ENCODE data around the gene TIAM1.

Gene TIAM1, protein sequence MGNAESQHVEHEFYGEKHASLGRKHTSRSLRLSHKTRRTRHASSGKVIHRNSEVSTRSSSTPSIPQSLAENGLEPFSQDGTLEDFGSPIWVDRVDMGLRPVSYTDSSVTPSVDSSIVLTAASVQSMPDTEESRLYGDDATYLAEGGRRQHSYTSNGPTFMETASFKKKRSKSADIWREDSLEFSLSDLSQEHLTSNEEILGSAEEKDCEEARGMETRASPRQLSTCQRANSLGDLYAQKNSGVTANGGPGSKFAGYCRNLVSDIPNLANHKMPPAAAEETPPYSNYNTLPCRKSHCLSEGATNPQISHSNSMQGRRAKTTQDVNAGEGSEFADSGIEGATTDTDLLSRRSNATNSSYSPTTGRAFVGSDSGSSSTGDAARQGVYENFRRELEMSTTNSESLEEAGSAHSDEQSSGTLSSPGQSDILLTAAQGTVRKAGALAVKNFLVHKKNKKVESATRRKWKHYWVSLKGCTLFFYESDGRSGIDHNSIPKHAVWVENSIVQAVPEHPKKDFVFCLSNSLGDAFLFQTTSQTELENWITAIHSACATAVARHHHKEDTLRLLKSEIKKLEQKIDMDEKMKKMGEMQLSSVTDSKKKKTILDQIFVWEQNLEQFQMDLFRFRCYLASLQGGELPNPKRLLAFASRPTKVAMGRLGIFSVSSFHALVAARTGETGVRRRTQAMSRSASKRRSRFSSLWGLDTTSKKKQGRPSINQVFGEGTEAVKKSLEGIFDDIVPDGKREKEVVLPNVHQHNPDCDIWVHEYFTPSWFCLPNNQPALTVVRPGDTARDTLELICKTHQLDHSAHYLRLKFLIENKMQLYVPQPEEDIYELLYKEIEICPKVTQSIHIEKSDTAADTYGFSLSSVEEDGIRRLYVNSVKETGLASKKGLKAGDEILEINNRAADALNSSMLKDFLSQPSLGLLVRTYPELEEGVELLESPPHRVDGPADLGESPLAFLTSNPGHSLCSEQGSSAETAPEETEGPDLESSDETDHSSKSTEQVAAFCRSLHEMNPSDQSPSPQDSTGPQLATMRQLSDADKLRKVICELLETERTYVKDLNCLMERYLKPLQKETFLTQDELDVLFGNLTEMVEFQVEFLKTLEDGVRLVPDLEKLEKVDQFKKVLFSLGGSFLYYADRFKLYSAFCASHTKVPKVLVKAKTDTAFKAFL (N-terminal part only)

DNA sequence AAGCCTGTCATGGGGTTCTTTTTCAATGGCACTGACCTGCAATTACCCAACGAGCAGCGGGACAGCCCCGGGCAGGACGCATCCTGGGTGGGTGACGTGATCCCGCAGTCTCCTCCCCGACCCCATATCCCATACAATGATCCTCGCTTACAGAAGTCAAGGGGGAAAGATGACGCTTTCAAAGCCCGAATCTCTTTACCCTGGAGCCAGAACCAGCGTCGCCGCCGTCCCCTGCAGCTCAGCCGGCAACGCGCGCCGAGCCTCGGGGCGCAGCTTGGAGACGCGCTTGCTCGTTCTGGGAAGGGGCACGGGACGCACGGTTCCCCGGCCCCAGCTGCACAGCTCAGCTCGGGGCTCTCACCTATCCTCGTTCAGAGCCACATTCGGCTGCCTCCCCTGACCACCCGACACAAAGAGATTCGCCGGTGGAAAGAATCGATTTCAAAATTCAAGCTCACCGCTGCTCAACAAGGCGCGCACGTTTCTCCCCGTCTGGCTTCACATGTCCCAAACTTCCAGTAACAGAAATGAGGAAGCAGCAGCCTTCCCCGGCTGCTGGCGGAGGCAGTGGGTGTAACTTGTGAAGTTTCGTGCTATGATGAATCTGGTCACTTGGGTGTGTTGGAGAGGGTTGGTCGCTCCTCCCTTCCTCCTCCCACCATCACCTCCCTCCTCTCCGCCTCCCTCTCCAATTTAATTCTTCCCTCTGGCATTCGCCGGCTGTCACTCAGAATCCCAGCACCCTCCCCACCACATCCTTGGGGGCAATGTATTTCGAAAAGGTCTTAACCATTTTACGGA is at the start of gene TIAM1:
TIAM1 (minus strand) TSS at position 582 of the 801 bp plus-strand sequence. CDS start 77,289 bp downstream, outside the sequence.
- peak; percentile 26 to 32 for DNase-seq

DNA sequence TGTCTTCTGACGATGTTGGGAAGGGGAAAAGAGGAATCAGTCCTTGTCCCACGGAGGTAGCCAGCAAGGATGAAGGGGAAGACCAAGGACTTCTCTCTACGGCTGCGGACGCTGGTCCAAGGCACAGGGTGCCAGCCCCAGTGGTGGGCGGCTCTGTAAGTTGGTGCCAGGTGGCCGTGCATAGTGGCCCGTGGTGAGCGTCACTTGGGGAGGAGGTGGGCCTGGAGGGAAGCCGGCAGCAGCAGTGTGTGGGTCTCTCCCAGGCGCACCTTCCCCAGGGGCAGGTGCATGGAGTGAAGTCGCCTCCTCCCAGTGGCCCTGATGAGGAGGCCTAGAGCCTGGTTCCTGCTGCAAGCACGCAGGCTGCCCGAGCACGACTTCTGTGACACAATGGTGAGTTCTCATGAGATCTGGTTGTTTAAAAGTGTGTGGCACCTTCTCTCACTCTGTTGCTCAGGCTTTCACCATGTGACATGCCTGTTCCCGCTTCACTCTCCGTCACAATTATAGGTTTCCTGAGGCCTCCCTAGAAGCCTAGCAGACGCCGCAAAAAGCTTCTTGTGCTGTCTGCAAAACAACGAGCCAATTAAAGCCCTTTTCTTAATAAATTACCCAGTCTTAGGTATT is 43.6 kb upstream of the TIAM1 start:
- DNase-seq, result no peak

DNA sequence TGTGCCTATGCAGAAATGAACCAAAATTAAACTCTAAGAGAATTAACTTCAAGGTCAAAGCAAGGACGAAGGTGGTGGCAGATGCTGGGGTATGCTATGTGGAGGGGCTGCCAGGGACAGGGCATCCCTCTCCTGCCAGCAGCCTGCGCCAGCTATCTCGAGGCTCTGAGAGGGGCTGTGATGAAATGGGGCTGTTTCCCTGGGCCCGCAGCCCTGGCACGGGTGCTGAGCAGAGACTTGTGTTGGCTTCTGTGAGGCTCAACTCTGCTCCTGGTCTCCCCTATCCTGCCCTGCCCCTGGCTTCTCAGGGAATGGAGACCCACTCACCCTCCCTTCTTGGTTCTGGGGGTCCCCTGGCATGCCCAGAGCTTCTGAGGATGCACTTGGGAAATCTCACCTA is 41.9 kb upstream of the TIAM1 start:
- DNase-seq, result no peak

DNA sequence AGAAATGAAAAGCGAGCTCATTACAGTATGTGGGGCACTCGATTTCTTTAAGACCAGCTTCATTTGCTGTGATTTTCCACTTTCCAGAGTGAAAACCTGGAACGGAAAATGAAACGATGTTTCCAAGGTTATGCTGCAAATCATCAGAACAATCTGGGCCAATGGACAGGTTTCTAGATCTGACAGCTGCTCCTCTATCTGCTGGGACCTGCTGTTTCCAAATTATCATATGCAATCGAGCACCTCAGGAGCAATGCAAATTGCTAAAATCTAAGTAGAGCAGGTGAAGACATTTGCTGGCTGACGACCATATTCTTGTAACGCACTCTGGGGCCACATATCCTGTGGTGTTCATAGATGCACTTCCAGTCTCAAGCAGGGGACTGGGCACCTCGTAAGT is 39.7 kb upstream of the TIAM1 start:
- no peak for DNase-seq

DNA sequence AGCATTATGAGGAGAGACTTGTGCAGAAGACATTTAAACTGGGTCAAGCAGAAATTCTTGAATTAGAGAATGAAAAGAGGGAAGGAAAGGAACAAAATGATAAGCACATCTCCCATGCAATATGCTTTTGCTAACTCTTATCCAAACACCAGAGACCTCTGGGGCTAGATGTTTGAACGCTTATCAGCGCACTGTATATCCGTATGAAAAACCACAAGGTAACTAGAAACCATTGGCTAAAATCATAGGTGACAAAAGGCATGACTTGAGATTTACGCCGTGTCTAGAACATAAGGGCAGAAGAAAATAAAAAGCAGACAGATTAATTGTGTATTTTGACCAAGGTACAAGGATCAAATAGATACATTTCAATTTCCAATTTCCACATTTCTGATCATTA is 38.0 kb upstream of the TIAM1 start:
- no peak for DNase-seq

DNA sequence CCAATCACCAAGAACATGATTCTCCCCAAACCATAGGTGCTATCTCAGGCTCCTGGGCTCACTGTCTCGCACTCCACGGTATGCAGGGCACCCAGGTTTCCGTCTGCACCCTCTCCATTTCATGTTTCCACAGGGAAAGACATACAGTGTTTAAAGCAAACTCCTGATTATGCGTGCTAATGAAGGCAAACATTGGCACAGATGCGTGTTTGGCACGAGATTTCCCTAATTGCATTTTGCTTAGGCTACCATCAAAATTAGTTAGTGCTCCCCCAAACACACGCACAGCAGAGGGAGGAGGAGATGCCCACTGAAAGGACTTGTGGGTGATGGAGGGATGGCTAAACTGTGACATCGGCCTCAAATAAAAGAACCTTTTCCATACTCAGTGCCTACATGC is 32.2 kb upstream of the TIAM1 start:
- no peak for DNase-seq

DNA sequence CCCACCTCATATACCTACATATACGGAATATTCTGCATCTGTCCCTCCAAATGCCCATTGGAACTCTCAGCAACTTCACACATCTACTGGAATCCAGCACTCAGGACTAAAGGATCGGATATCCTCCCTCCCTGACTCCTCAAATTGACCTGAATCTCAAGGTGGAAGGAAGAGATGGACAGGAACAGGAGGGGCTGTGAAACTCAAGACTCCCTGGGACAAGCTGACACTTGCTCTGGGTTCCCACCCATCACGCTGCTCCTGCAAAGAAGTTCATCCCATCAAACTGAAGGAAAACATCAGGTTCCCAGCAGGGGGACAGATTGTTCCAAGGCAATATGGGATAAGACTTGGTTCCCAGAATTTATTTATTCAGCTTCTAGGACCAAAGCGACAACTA is 30.3 kb upstream of the TIAM1 start:
- no peak for DNase-seq

DNA sequence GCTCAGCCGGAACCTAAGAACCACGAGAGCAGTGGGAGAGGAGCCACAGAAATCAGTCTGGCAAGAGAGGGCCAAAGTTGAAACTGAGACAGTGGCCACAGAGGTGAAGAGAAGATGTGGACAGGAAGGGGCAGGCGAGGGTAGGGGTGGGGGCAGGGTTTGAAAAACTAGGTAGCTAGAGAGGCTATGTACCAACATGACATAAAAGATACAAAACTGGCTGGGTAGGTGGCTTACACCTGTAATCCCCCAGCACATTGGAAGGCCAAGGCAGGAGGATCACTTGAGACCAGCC is 28.4 kb upstream of the TIAM1 start:
- no peak for DNase-seq

DNA sequence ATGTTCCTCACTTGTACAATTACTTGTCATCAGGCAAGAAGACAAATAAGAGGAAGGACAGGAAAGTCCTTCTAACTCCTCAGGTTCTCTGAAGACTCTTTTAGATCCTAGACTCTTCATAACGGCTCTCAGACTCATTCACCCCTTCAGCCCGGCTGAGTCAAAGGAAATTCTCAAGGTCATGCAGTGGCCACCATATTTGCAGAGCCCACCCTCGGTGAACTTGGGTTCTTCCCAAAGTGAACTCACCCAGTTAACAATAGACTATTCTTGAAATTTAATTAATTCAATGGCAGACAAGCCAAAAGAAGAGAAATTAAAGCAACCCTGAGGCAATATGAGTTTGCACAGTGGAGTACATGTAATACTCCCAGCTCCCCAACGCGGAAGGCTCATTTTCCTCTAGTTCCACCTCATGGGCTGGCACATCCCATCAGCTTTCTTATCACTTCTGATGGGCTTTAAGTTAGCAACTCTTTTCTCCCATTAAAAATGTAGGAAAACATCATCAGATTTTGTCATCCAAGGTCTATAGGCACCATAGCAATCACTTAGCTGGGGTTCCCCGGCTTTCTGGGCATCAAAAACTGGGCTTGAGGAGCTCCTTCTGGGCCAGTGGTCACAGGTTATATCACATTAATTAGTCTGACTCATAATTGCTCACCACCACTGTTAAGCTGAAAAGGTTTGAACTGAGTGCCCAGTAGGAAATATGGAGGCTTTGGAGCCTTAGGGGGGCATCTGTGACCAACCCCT is 27.8 kb upstream of the TIAM1 start:
- DNase-seq, result no peak

DNA sequence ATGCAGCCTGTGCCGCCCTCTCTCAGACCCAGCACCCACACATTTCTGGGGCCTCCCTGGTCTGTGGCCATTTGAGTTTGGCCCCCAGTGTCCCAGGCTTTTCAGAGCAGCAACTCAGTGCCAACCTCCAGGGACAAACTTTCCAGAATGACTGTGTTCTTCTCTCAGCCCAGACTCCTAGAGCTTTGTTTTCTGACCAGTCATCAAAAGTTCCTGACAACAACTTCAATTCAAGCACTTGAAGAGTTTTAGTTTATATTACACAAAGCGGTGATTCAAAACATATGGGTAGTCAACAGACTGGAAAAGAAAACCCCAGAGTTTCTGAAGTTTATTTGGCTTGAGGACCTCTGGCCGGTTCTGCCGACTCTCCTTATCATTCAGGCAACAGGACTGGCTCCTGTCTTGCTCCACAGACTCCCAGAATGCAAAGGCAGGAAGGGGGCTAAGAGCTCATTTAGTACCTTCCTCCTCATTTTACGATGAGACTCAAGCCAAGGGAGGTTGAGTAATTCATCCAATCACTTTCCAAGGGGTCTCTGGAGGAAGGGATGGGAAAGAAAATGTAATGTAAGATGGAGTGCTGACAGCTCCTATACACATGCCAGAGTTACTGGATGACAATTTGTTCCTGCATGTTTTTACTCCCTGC is 27.0 kb upstream of the TIAM1 start:
- no peak for DNase-seq

DNA sequence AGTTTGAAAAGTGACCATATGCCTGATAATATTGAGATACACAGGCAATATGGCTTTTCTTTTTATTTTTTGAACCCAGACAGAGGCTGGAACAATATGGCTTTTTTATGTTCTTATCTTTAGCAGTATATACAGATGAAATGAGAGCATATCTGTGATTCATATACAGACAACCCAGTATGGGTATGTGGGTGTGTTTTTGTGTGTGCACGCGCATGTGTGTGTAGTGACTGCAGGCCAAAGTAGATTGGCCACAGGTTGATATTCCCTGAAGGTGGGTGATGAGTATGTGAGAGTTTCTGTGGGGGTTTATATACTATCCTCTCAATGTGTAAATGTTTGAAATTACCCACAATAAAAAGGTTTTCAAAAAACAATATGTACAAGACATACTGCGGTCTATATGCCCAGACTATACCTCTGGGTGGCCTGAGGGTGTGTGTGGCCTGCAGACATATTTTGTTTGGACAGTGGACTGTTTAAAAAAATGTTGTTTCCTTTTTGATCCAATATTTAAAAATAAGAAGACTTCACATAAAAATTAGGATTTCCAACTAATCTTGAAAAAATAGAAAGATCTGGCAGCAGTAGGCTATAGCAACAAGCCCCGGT is 26.3 kb upstream of the TIAM1 start:
- DNase-seq, result no peak

DNA sequence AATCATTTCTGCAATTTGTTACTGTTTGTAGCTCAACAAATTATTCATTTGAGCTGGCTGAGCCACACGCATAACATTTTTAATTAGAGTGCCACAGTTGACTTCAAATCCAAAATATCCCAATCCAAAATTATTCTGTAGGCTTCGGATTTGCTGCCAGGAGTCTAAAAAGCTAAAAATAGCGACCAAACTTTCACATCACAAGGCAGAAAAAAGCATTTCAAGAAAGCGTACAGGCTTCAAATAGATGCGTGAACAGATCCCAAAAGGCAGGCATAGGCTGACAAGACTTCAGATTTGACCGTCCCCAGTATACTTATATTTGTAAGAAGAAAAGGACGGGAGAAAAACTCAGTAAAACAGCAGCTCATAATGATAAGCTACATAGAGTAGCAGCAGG is 24.3 kb upstream of the TIAM1 start:
- no peak for DNase-seq

DNA sequence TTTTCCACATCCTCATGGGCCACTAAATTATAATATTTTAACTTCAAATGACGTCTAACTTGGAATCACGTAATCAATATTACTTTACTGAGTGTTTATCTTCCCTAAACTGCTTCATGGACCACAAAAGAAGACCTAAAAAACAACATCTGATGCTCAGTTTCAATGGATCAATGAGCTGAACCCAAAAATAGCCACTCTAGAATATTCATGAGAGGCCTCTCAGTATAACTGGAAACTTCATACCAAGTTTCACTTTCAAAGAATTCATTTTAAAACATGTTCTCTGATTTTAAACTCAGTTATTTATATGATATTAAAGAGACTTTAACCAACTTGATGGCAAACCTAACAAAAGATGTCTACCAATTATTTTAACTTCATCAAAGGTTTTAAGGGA is 23.7 kb upstream of the TIAM1 start:
- no peak for DNase-seq

DNA sequence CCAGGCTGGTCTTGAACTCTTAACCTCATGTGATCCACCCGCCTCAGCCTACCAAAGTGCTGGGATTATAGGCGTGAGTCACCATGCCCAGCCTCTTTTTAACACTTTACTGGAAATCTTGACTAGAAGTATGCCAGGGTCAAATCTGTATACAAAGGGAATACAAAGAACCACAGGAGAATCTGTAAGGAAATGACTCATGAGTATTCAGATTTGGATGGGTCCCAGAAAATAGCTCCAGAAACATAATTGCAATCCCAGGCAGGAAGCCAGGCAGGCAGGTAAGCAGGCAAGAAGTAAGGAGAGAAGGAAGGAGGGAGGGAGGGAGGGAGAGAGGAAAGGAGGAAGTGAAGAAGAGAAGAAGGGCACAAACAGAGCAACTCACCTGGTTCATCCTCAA is 22.8 kb upstream of the TIAM1 start:
- DNase-seq, result no peak

DNA sequence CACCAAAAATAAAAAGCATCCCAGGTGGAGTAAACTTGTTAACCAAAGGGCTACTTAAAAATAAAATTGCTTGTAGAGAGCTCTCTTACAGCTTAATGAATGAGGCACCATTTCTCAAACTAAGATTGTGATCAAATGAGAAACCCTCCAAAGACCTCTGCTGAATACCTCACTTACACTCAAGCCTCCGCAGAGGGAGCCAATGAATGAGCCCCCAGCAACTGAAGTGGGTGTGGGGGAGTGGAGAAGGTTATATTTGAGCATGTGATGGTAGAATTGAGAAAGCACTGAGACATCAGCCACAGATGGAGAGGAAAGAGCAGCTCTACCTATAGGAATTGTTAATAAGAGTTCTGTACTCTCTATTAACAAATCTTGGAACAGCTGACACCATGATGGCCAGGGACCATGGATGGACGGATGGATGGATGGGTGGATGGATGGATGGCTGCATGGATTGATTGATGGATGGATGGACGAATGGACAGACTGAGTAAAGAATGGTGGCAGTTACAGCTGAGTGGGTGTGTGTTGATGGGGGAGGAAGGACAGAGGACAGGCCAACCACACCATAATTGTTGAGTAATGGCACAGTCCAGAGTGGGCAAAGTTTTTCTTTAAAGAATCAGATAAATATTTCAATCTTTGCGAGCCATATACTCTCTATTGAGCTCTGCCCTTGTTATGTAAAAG is 20.3 kb upstream of the TIAM1 start:
- peak in 1 of 2 donors; percentile 16 for DNase-seq

DNA sequence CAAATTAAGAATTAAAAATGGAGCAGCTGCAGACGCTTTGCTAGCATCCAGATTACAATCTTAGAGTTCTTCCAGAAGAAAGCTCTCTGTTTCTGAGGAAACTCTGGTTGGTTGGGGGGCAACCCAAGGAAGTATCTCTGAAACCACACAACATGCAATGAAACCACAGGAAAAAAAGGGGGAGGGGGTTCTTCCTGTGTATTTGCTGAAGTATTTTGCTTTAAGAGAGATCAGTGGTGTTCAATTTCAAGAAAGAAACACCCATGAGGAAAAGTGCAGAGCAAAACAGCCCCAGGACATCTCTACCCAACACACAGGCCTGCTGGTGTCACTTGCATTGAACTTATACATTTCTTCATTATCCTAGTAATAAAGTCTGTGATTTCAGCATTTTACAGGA is 19.7 kb upstream of the TIAM1 start:
- DNase-seq, result no peak

DNA sequence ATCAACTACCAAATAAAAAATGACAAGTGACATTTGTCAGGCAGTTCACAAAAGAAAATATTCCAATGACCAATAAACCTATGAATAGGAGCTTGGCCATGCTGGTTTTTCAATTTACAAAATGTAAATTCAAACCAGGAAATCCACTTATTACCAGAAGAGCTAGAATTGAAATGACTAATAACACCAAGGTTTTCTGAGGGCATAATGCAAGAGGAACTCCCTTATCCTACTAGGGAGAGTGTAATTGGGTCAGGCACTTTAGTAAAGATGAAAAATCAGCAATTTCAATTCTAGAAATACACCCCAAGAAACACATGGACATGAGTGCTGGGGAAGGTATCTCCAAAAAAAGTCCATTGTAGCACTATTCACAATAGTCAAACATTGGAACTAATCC is 16.7 kb upstream of the TIAM1 start:
- DNase-seq, result no peak

DNA sequence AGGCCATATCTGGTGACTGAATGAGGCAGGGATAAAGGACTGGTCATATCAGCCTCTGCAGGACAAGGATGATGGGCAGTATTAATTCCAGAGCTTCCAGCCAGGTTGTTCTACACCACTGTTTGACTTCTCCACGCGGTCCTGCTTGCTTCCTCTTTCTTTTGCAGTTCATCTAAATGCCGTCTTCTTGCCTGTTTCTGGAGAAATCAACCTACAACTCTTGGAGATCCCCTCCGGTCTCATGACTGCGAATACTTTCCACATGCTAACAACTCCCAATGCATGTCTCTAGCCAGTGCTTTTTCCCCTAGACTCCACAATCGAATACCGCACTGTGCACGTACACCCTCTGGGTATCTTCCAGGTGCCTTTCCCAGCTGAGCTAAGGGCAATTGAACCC is 14.1 kb upstream of the TIAM1 start:
- no peak for DNase-seq

DNA sequence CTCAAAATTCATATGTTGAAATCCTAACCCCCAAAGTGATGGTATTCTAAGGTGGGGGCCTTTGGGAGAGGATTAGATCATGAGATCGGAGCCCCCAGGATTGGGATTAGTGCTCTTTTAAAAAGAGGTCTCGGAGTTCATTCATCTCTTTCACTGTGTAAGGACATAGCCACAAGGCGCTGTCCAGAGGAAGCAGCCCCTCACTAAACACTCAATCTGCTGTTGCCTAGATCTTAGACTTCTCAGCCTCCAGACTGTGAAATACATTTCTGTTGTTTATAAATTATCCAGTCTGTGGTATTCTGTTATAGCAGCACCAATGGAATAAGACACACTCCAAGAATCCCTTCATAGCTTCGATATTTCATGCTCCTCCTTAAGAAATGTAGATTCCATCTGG is 12.4 kb upstream of the TIAM1 start:
- DNase-seq, result no peak
